Measurements from ENCODE around the gene KIF23. TPM values are rescaled to one million over a fixed set of nuclear protein-coding genes. Genes with fewer than 3 reads are reported as not detected.
A peak's percentile ranks its signal among the peaks of the same experiment; 100 is the strongest.

KIF23 gene
- 1 to 10 TPM; 1.2 to 2.1 (median 1.9) TPM for total RNA-seq
- total RNA-seq (2013), result 1.2 TPM

- Histone ChIP-seq H3K36me3 (ENCODE audit: control insufficient read depth, insufficient read depth, low read length) (no peaks in the 10 kb centered on the region), H3K4me1 (ENCODE audit: control insufficient read depth, insufficient read depth, low read length) (peaks cover 11% of the 10 kb centered on the region), H3K4me3 (ENCODE audit: low read length) (peak within 1 kb of the TSS; percentile 89), H3K27me3 (ENCODE audit: control insufficient read depth, insufficient read depth, low read length) (peaks cover 2% of the 10 kb centered on the region), H3K27ac (ENCODE audit: low read length) (no peak within 1 kb of the TSS), H3K9me3 (ENCODE audit: control insufficient read depth, insufficient read depth, low read length) (no peaks in the 10 kb centered on the region)
- peaks cover 5 to 10% of the 10 kb centered on the region in 2 donors for H3K4me1 Mint-ChIP-seq
- WGBS (ENCODE audit: insufficient coverage), result 1% methylated on average over 77 of the region's 78 CpGs
- intact Hi-C loops (cut with micrococcal nuclease), result loop anchor here (1.0 kb wide), 1 partner anchor 38 kb away; the partner anchor contains the start of gene RPLP1
- peak within 1 kb of the TSS; percentile 79 for H3K4me3 Mint-ChIP-seq
- DNase-seq (peak; percentile 86 to 98), ATAC-seq (peak; percentile 94 to 98 (median 98))
- peak within 1 kb of the TSS; percentile 44 to 77 for H3K27ac Mint-ChIP-seq
- H3K36me3 Mint-ChIP-seq, result no peaks in the 10 kb centered on the region
- no peak for TF ChIP-seq CTCF (IDR thresholded peaks at IDR 0.05)
- no peaks in the 10 kb centered on the region for H3K9me3 Mint-ChIP-seq
- peaks cover 0 to 4% of the 10 kb centered on the region in 2 donors for H3K27me3 Mint-ChIP-seq (ENCODE audit: low read depth in 2 of 2)
These were observed at the start of gene KIF23 for GRCh38 chr15:69413822-69414700. Gene KIF23, plus strand, starts transcription at chr15:69414349. Its CDS starts 117 bp downstream, at chr15:69414466.

GRCh38 chr15:69367236-69367635 lies 46.9 kb upstream of the KIF23 start:
- H3K27me3 Mint-ChIP-seq (ENCODE audit: low read depth in 2 of 2), result peaks cover 5 to 13% of the 10 kb centered on the region in 2 donors
- ATAC-seq, result no peak
- H3K27ac Mint-ChIP-seq, result no peak overlapping the region
- H3K4me3 Mint-ChIP-seq, result no peak overlapping the region
- Histone ChIP-seq H3K4me3 (ENCODE audit: low read length) (no peak overlapping the region), H3K27me3 (ENCODE audit: control insufficient read depth, insufficient read depth, low read length) (no peaks in the 10 kb centered on the region), H3K9me3 (ENCODE audit: control insufficient read depth, insufficient read depth, low read length) (no peaks in the 10 kb centered on the region), H3K4me1 (ENCODE audit: control insufficient read depth, insufficient read depth, low read length) (no peaks in the 10 kb centered on the region), H3K27ac (ENCODE audit: low read length) (no peak overlapping the region), H3K36me3 (ENCODE audit: control insufficient read depth, insufficient read depth, low read length) (no peaks in the 10 kb centered on the region)
- intact Hi-C loops (cut with micrococcal nuclease), result no loop called here
- no peak for DNase-seq
- H3K4me1 Mint-ChIP-seq, result no peaks in the 10 kb centered on the region
- TF ChIP-seq CTCF (IDR thresholded peaks at IDR 0.05), result no peak
- H3K9me3 Mint-ChIP-seq, result no peaks in the 10 kb centered on the region
- 87% methylated on average over 2 of the region's 3 CpGs for WGBS (ENCODE audit: insufficient coverage)
- H3K36me3 Mint-ChIP-seq, result no peaks in the 10 kb centered on the region

- H3K27me3 ChIP-seq (ENCODE audit: control insufficient read depth, insufficient read depth, low read length), result no peaks in the 10 kb centered on the region
- ATAC-seq, result no peak
- no peak for TF ChIP-seq CTCF (IDR thresholded peaks at IDR 0.05)
- no peaks in the 10 kb centered on the region for H3K9me3 ChIP-seq (ENCODE audit: control insufficient read depth, insufficient read depth, low read length)
- intact Hi-C loops (cut with micrococcal nuclease), result no loop called here
- no peaks in the 10 kb centered on the region for H3K36me3 Mint-ChIP-seq
- H3K4me3 ChIP-seq (ENCODE audit: low read length), result no peak overlapping the region
- DNase-seq, result no peak
- peaks cover 8 to 30% of the 10 kb centered on the region in 2 donors for H3K27me3 Mint-ChIP-seq (ENCODE audit: low read depth in 2 of 2)
- no peak overlapping the region for H3K27ac Mint-ChIP-seq
- no peak overlapping the region for H3K27ac ChIP-seq (ENCODE audit: low read length)
- H3K4me3 Mint-ChIP-seq, result no peak overlapping the region
- no peaks in the 10 kb centered on the region for H3K4me1 ChIP-seq (ENCODE audit: control insufficient read depth, insufficient read depth, low read length)
- no peaks in the 10 kb centered on the region for H3K36me3 ChIP-seq (ENCODE audit: control insufficient read depth, insufficient read depth, low read length)
- H3K9me3 Mint-ChIP-seq, result no peaks in the 10 kb centered on the region
- no peaks in the 10 kb centered on the region for H3K4me1 Mint-ChIP-seq
- 84% methylated on average over 2 of the region's 2 CpGs for whole genome bisulfite sequencing (ENCODE audit: insufficient coverage)
These were observed 44.5 kb upstream of the KIF23 start for GRCh38 chr15:69369631-69370030.

Measured in natural killer cell (primary cell).